ENCODE data around the gene NRBP1.

The NRBP1 gene

GRCh38 chr2:27461118-27461517 is 32.7 kb downstream of the NRBP1 start:
- Histone ChIP-seq H3K9ac (ENCODE audit: insufficient read length, low read depth) (no peak overlapping the region), H3K4me1 (ENCODE audit: insufficient read depth, insufficient read length) (no peaks in the 10 kb centered on the region), H3K9me3 (ENCODE audit: insufficient read depth, low read length) (no peaks in the 10 kb centered on the region), H3K27me3 (ENCODE audit: insufficient read depth, insufficient read length) (no peaks in the 10 kb centered on the region), H3K36me3 (ENCODE audit: insufficient read depth, insufficient read length, low read length) (peaks cover 39% of the 10 kb centered on the region), H3K4me3 (ENCODE audit: insufficient read length, low read depth) (no peak overlapping the region)
- TF ChIP-seq YY1 (IDR thresholded peaks at IDR 0.05; ENCODE audit: insufficient read depth, insufficient read length) (no peak), SUZ12 (IDR thresholded peaks at IDR 0.05; ENCODE audit: extremely low read depth, insufficient read depth, insufficient read length) (no peak), ZNF274 (IDR thresholded peaks at IDR 0.05; ENCODE audit: low read depth, low read length) (no peak)
- no peak for DNase-seq (ENCODE audit: low read depth, low spot score)

- Histone ChIP-seq H3K9me3 (ENCODE audit: insufficient read depth, low read length) (no peaks in the 10 kb centered on the region), H3K9ac (ENCODE audit: insufficient read length, low read depth) (no peak overlapping the region), H3K27me3 (ENCODE audit: insufficient read depth, insufficient read length) (no peaks in the 10 kb centered on the region), H3K4me1 (ENCODE audit: insufficient read depth, insufficient read length) (no peaks in the 10 kb centered on the region), H3K36me3 (ENCODE audit: insufficient read depth, insufficient read length, low read length) (peaks cover 19% of the 10 kb centered on the region), H3K4me3 (ENCODE audit: insufficient read length, low read depth) (no peak overlapping the region)
- no peak for DNase-seq (ENCODE audit: low read depth, low spot score)
- TF ChIP-seq ZNF274 (IDR thresholded peaks at IDR 0.05; ENCODE audit: low read depth, low read length), result no peak
- TF ChIP-seq YY1 (IDR thresholded peaks at IDR 0.05; ENCODE audit: insufficient read depth, insufficient read length), result no peak
- TF ChIP-seq SUZ12 (IDR thresholded peaks at IDR 0.05; ENCODE audit: extremely low read depth, insufficient read depth, insufficient read length), result no peak
These were observed 36.0 kb downstream of the NRBP1 start for GRCh38 chr2:27464443-27464842.

- Histone ChIP-seq H3K4me1 (ENCODE audit: insufficient read depth, insufficient read length) (no peaks in the 10 kb centered on the region), H3K36me3 (ENCODE audit: insufficient read depth, insufficient read length, low read length) (peaks cover 21% of the 10 kb centered on the region), H3K9ac (ENCODE audit: insufficient read length, low read depth) (no peak overlapping the region), H3K4me3 (ENCODE audit: insufficient read length, low read depth) (no peak overlapping the region), H3K9me3 (ENCODE audit: insufficient read depth, low read length) (no peaks in the 10 kb centered on the region), H3K27me3 (ENCODE audit: insufficient read depth, insufficient read length) (no peaks in the 10 kb centered on the region)
- TF ChIP-seq ZNF274 (IDR thresholded peaks at IDR 0.05; ENCODE audit: low read depth, low read length) (no peak), YY1 (IDR thresholded peaks at IDR 0.05; ENCODE audit: insufficient read depth, insufficient read length) (no peak), SUZ12 (IDR thresholded peaks at IDR 0.05; ENCODE audit: extremely low read depth, insufficient read depth, insufficient read length) (no peak)
- no peak for DNase-seq (ENCODE audit: low read depth, low spot score)
These were observed 43.5 kb downstream of the NRBP1 start for GRCh38 chr2:27471961-27472360.

GRCh38 chr2:27485496-27485895 is 57.1 kb downstream of the NRBP1 start:
- H3K4me3 ChIP-seq (ENCODE audit: insufficient read length, low read depth), result no peak overlapping the region
- H3K36me3 ChIP-seq (ENCODE audit: insufficient read depth, insufficient read length, low read length), result peaks cover 15% of the 10 kb centered on the region
- no peak overlapping the region for H3K9ac ChIP-seq (ENCODE audit: insufficient read length, low read depth)
- no peaks in the 10 kb centered on the region for H3K4me1 ChIP-seq (ENCODE audit: insufficient read depth, insufficient read length)
- no peaks in the 10 kb centered on the region for H3K27me3 ChIP-seq (ENCODE audit: insufficient read depth, insufficient read length)
- DNase-seq (ENCODE audit: low read depth, low spot score), result no peak
- H3K9me3 ChIP-seq (ENCODE audit: insufficient read depth, low read length), result no peaks in the 10 kb centered on the region
- TF ChIP-seq ZNF274 (IDR thresholded peaks at IDR 0.05; ENCODE audit: low read depth, low read length) (no peak), YY1 (IDR thresholded peaks at IDR 0.05; ENCODE audit: insufficient read depth, insufficient read length) (no peak), SUZ12 (IDR thresholded peaks at IDR 0.05; ENCODE audit: extremely low read depth, insufficient read depth, insufficient read length) (no peak)

GRCh38 chr2:27489118-27489497 is 60.7 kb downstream of the NRBP1 start:
- TF ChIP-seq YY1 (IDR thresholded peaks at IDR 0.05; ENCODE audit: insufficient read depth, insufficient read length) (no peak), ZNF274 (IDR thresholded peaks at IDR 0.05; ENCODE audit: low read depth, low read length) (no peak), SUZ12 (IDR thresholded peaks at IDR 0.05; ENCODE audit: extremely low read depth, insufficient read depth, insufficient read length) (no peak)
- DNase-seq (ENCODE audit: low read depth, low spot score), result no peak
- Histone ChIP-seq H3K4me1 (ENCODE audit: insufficient read depth, insufficient read length) (peaks cover 3% of the 10 kb centered on the region), H3K36me3 (ENCODE audit: insufficient read depth, insufficient read length, low read length) (peaks cover 3% of the 10 kb centered on the region), H3K9ac (ENCODE audit: insufficient read length, low read depth) (peak overlapping the region; percentile 76), H3K27me3 (ENCODE audit: insufficient read depth, insufficient read length) (peaks cover 3% of the 10 kb centered on the region), H3K4me3 (ENCODE audit: insufficient read length, low read depth) (peak overlapping the region; percentile 71), H3K9me3 (ENCODE audit: insufficient read depth, low read length) (no peaks in the 10 kb centered on the region)

- Histone ChIP-seq H3K9ac (ENCODE audit: insufficient read length, low read depth) (peak within 1 kb of the TSS; percentile 76), H3K4me3 (ENCODE audit: insufficient read length, low read depth) (peak within 1 kb of the TSS; percentile 71), H3K9me3 (ENCODE audit: insufficient read depth, low read length) (no peaks in the 10 kb centered on the region), H3K36me3 (ENCODE audit: insufficient read depth, insufficient read length, low read length) (peaks cover 1% of the 10 kb centered on the region), H3K4me1 (ENCODE audit: insufficient read depth, insufficient read length) (peaks cover 7% of the 10 kb centered on the region), H3K27me3 (ENCODE audit: insufficient read depth, insufficient read length) (peaks cover 9% of the 10 kb centered on the region)
- peak; percentile 99 for DNase-seq (ENCODE audit: low read depth, low spot score)
- TF ChIP-seq ZNF274 (IDR thresholded peaks at IDR 0.05; ENCODE audit: low read depth, low read length) (no peak), YY1 (IDR thresholded peaks at IDR 0.05; ENCODE audit: insufficient read depth, insufficient read length) (no peak), SUZ12 (IDR thresholded peaks at IDR 0.05; ENCODE audit: extremely low read depth, insufficient read depth, insufficient read length) (no peak)
These were observed 61.3 kb downstream of the NRBP1 start, which contains the start of gene IFT172 for GRCh38 chr2:27489498-27490397. IFT172 (minus strand) TSS chr2:27489743; CDS start chr2:27489653, 90 bp downstream.

All from NT2/D1 (cell line).